Thyroid gland (tissue), 4 donors: ENCODE measurements around the gene RPP25L. TPM values are rescaled to one million over a fixed set of nuclear protein-coding genes. Genes with fewer than 3 reads are reported as not detected.

Experiments
- DNase-seq, 2 donors: peaks; one replicate each; pipeline ENCODE4 v3.0.0-alpha.2; 2019
- H3K27ac ChIP-seq, 3 donors: fragments of 200-600 bp; sonication (generic); 1 replicate in 2 of 3; 2 replicates in 1 of 3; pipeline ENCODE4 v1.5.1; 2016 to 2019; ENCODE audit warnings: mild to moderate bottlenecking in 1 of 3, moderate library complexity in 1 of 3
- H3K27me3 ChIP-seq: fragments of 200-600 bp; sonication (generic); one replicate; pipeline ENCODE4 v1.5.1; 2019
- H3K36me3 ChIP-seq, 2 donors: fragments of 200-600 bp; sonication (generic); one replicate each; pipeline ENCODE4 v1.5.1; 2016 to 2019
- H3K4me1 ChIP-seq, 2 donors: fragments of 200-600 bp; sonication (generic); one replicate each; pipeline ENCODE4 v1.5.1; 2017 to 2019
- H3K4me3 ChIP-seq, 3 donors: fragments of 200-600 bp; sonication (generic); replicated peaks in 1 of 3; 1 replicate in 2 of 3; 2 replicates in 1 of 3; pipeline ENCODE4 v1.5.1; 2016; ENCODE audit warnings: mild to moderate bottlenecking in 1 of 3
- H3K9me3 ChIP-seq: fragments of 200-600 bp; sonication (generic); one replicate; pipeline ENCODE4 v1.5.1; 2017
- CTCF ChIP-seq, 6 experiments: fragments of 200-600 bp in 3 of 6; fragments of 450-650 bp in 3 of 6; sonication (generic) in 3 of 6; IDR thresholded peaks; one replicate each; pipeline ENCODE4 v1.5.1; 2016 to 2019; ENCODE audit warnings: antibody characterized with exemption in 6 of 6, mild to moderate bottlenecking in 2 of 6, inconsistent platforms in 1 of 6, moderate library complexity in 1 of 6
- POLR2A ChIP-seq, 2 donors: fragments of 450-650 bp; IDR thresholded peaks; one replicate each; pipeline ENCODE4 v1.6.1; 2017; ENCODE audit warnings: antibody characterized with exemption in 2 of 2, mild to moderate bottlenecking in 2 of 2, moderate library complexity in 1 of 2
- WGBS, 2 donors: methylation state at CpG; one replicate each; pipeline ENCODE4 v1.1.5; 2017; 5-methylcytosine and 5-hydroxymethylcytosine counted together
- intact Hi-C: fragments of 100-400 bp; cut with DNase I; formaldehyde crosslinking; loops from one replicate; pipeline ENCODE4 v1.15.1; 2023
- total RNA-seq, 4 donors: library from RNA; depleted of rRNA; stranded (reverse); fragments of >200 nt; gene quantifications; one replicate each; pipeline ENCODE4 v1.2.3, GENCODE V29; 2016

Gene RPP25L
- total RNA-seq, 4 donors from 2014 or later = 20.7 to 39.0 (median 25.8) TPM

GRCh38 chr9:34651876-34652601, 40.1 kb upstream of the RPP25L start, which contains the start of gene IL11RA:
IL11RA (plus strand) TSS chr9:34652185; CDS start chr9:34655218, 3,033 bp downstream.
- Histone ChIP-seq H3K4me3 (peak within 1 kb of the TSS in 1 of 3 donors; percentile 29), H3K9me3 (no peaks in the 10 kb centered on the region), H3K36me3 (peaks cover 7 to 14% of the 10 kb centered on the region in 2 donors), H3K27me3 (no peaks in the 10 kb centered on the region), H3K27ac (peak within 1 kb of the TSS; percentile 84 to 88 (median 84)), H3K4me1 (peaks cover 56 to 63% of the 10 kb centered on the region in 2 donors)
- TF ChIP-seq CTCF (IDR thresholded peaks at IDR 0.05) (no peak), POLR2A (IDR thresholded peaks at IDR 0.05) (peak in 1 of 2 donors; percentile 65)
- DNase-seq = peak; percentile 90 to 91
- WGBS, 2 donors = 0 to 3% methylated on average over 14 to 22 of the region's 24 CpGs
- intact Hi-C loops = no loop called here

- H3K4me3 ChIP-seq = peak overlapping the region in 1 of 3 donors; percentile 29
- peaks cover 57 to 63% of the 10 kb centered on the region in 2 donors for H3K4me1 ChIP-seq
- DNase-seq = peak; percentile 58 to 63
- intact Hi-C loops = no loop called here
- peak overlapping the region; percentile 84 to 88 (median 84) for H3K27ac ChIP-seq
- no peaks in the 10 kb centered on the region for H3K27me3 ChIP-seq
- TF ChIP-seq POLR2A (IDR thresholded peaks at IDR 0.05) (no peak), CTCF (IDR thresholded peaks at IDR 0.05) (no peak)
- H3K9me3 ChIP-seq = no peaks in the 10 kb centered on the region
- peaks cover 7 to 14% of the 10 kb centered on the region in 2 donors for H3K36me3 ChIP-seq
- 41 to 47% methylated on average over 4 of the region's 4 CpGs for WGBS, 2 donors
Observed at GRCh38 chr9:34651321-34651720, 39.4 kb upstream of the RPP25L start.

- Histone ChIP-seq H3K9me3 (no peaks in the 10 kb centered on the region), H3K27ac (peak overlapping the region in 2 of 3 donors; percentile 84 to 88), H3K27me3 (no peaks in the 10 kb centered on the region), H3K4me1 (peaks cover 61 to 66% of the 10 kb centered on the region in 2 donors), H3K4me3 (no peak overlapping the region), H3K36me3 (peaks cover 7 to 14% of the 10 kb centered on the region in 2 donors)
- intact Hi-C loops = no loop called here
- DNase-seq = peak; percentile 48 to 52
- TF ChIP-seq CTCF (IDR thresholded peaks at IDR 0.05) = no peak
- TF ChIP-seq POLR2A (IDR thresholded peaks at IDR 0.05) = no peak
- WGBS, 2 donors = 40 to 47% methylated on average over 5 of the region's 5 CpGs
Observed at GRCh38 chr9:34650816-34651215, 38.9 kb upstream of the RPP25L start.

GRCh38 chr9:34648673-34649072, 36.8 kb upstream of the RPP25L start:
- H3K27ac ChIP-seq = no peak overlapping the region
- H3K4me1 ChIP-seq = peaks cover 43 to 51% of the 10 kb centered on the region in 2 donors
- H3K9me3 ChIP-seq = no peaks in the 10 kb centered on the region
- no peaks in the 10 kb centered on the region for H3K27me3 ChIP-seq
- TF ChIP-seq CTCF (IDR thresholded peaks at IDR 0.05) (no peak), POLR2A (IDR thresholded peaks at IDR 0.05) (no peak)
- intact Hi-C loops = no loop called here
- H3K36me3 ChIP-seq = peaks cover 7 to 14% of the 10 kb centered on the region in 2 donors
- H3K4me3 ChIP-seq = no peak overlapping the region
- WGBS, 2 donors = 95% methylated on average over 7 to 8 of the region's 8 CpGs
- no peak for DNase-seq

- Histone ChIP-seq H3K4me3 (peak overlapping the region in 1 of 3 donors; percentile 66), H3K4me1 (peaks cover 32 to 41% of the 10 kb centered on the region in 2 donors), H3K9me3 (no peaks in the 10 kb centered on the region), H3K36me3 (peaks cover 7 to 14% of the 10 kb centered on the region in 2 donors), H3K27me3 (no peaks in the 10 kb centered on the region), H3K27ac (peak overlapping the region in 1 of 3 donors; percentile 80)
- DNase-seq = no peak
- TF ChIP-seq POLR2A (IDR thresholded peaks at IDR 0.05) = no peak
- no peak for TF ChIP-seq CTCF (IDR thresholded peaks at IDR 0.05)
- intact Hi-C loops = no loop called here
- 61 to 72% methylated on average over 9 to 10 of the region's 10 CpGs for WGBS, 2 donors
Observed at GRCh38 chr9:34647651-34648050, 35.8 kb upstream of the RPP25L start.
